K562 (cell line): ENCODE measurements around the gene ELMO3. TPM values are rescaled to one million over a fixed set of nuclear protein-coding genes. Genes with fewer than 3 reads are reported as not detected.

Experiments used
- CREM ChIP-seq: IDR thresholded peaks from 2 replicates; pipeline ENCODE4 v1.6.1; 2014; ENCODE audit warnings: antibody characterized with exemption, low read depth
- ESRRA ChIP-seq: fragments of 450-650 bp; IDR thresholded peaks from 2 replicates; pipeline ENCODE4 v1.6.1; 2014; ENCODE audit warnings: low read depth, mild to moderate bottlenecking, moderate library complexity, borderline replicate concordance
- ETV1 ChIP-seq: fragments of 450-650 bp; conservative IDR thresholded peaks from 2 replicates; pipeline ENCODE4 v1.6.1; 2016; ENCODE audit warnings: missing genetic modification characterization, control low read depth, low read depth, missing compliant biosample characterization
- GATA2 ChIP-seq: sonication (generic); formaldehyde crosslinking; IDR thresholded peaks from 2 replicates; pipeline ENCODE4 v1.4.0; 2020; ENCODE audit warnings: mild to moderate bottlenecking, missing genetic modification reagents
- LEF1 ChIP-seq: fragments of 450-650 bp; IDR thresholded peaks from 2 replicates; pipeline ENCODE4 v1.6.1; 2016; ENCODE audit warnings: mild to moderate bottlenecking
- MYNN ChIP-seq, 2 experiments: sonication (generic); formaldehyde crosslinking in 1 of 2; IDR thresholded peaks; 2 replicates each; pipeline versions ENCODE4 v1.5.0 to v1.6.1; 2016 to 2020; ENCODE audit warnings: antibody characterized with exemption in 1 of 2, missing genetic modification reagents in 1 of 2
- NCOA6 ChIP-seq: fragments of 450-650 bp; IDR thresholded peaks from 2 replicates; pipeline ENCODE4 v1.6.1; 2017; ENCODE audit warnings: mild to moderate bottlenecking
- POLR3A ChIP-seq: IDR thresholded peaks from 2 replicates; pipeline ENCODE4 v1.6.1; 2011; ENCODE audit warnings: borderline replicate concordance, mild to moderate bottlenecking, moderate library complexity; ENCODE audit not compliant: insufficient read length, insufficient read depth; ENCODE audit errors: extremely low read depth
- SMARCA4 ChIP-seq: fragments of 450-650 bp; IDR thresholded peaks from 2 replicates; pipeline ENCODE4 v1.6.1; 2016
- SRSF3 ChIP-seq: fragments of 200-400 bp; formaldehyde crosslinking; IDR thresholded peaks from 2 replicates; pipeline ENCODE4 v1.6.1; 2016; ENCODE audit warnings: mild to moderate bottlenecking, low read length, moderate library complexity; ENCODE audit not compliant: insufficient read depth
- TCFL5 ChIP-seq: fragments of 250-450 bp; sonication (Bioruptor Pico); conservative IDR thresholded peaks from 2 replicates; pipeline ENCODE4 v1.6.1; 2021; ENCODE audit warnings: mild to moderate bottlenecking, moderate library complexity, matching md5 sums
- ZBTB17 ChIP-seq: fragments of 450-650 bp; formaldehyde crosslinking; IDR thresholded peaks from 2 replicates; pipeline ENCODE4 v1.4.0; 2020; ENCODE audit warnings: mild to moderate bottlenecking
- ZFPM2 ChIP-seq: fragments of 250-450 bp; sonication (Bioruptor Pico); IDR thresholded peaks from 2 replicates; pipeline ENCODE4 v1.5.1; 2022; ENCODE audit warnings: mild to moderate bottlenecking
- ZNF586 ChIP-seq: fragments of 450-650 bp; formaldehyde crosslinking; conservative IDR thresholded peaks from 2 replicates; pipeline ENCODE4 v1.4.0; 2020; ENCODE audit warnings: mild to moderate bottlenecking, moderate library complexity
- ZNF696 ChIP-seq: fragments of 250-450 bp; sonication (Bioruptor Pico); conservative IDR thresholded peaks from 2 replicates; pipeline ENCODE4 v1.4.0; 2020; ENCODE audit warnings: mild to moderate bottlenecking, moderate library complexity
- ZNF699 ChIP-seq: fragments of 250-450 bp; sonication (Bioruptor Pico); IDR thresholded peaks from 2 replicates; pipeline ENCODE4 v1.8.0; 2021; ENCODE audit warnings: mild to moderate bottlenecking, moderate library complexity; ENCODE audit not compliant: insufficient replicate concordance
- ZNF77 ChIP-seq: fragments of 250-450 bp; sonication (Bioruptor Pico); IDR thresholded peaks from 2 replicates; pipeline ENCODE4 v1.5.0; 2020
- ZNF79 ChIP-seq: fragments of 250-450 bp; sonication (Bioruptor Pico); IDR thresholded peaks from 2 replicates; pipeline ENCODE4 v1.4.0; 2020; ENCODE audit warnings: low read depth, mild to moderate bottlenecking, moderate library complexity
- ZNF830 ChIP-seq: fragments of 250-450 bp; sonication (Bioruptor Pico); IDR thresholded peaks from 2 replicates; pipeline ENCODE4 v1.5.0; 2021; ENCODE audit warnings: mild to moderate bottlenecking
- polyA plus RNA-seq, 8 experiments: library from polyadenylated mRNA; depleted of rRNA in 4 of 8; stranded (reverse) in 5 of 8; unstranded in 3 of 8; fragments of >200 nt; fragmentation: Nextera tagmentation in 2 of 8; fragmentation: Illumina TruSeq in 1 of 8; extraction: Ambion mirVana in 2 of 8; extraction: Trizol in 1 of 8; gene quantifications; 2 replicates each; pipeline versions ENCODE4 v1.2.1 to v1.2.3, GENCODE V29; 2011 to 2014; ENCODE audit warnings: inconsistent platforms in 1 of 8, missing spikeins in 1 of 8
- total RNA-seq, 7 experiments: library from RNA; depleted of rRNA in 6 of 7; stranded (reverse); fragments of >200 nt in 6 of 7; fragmentation: Illumina TruSeq in 2 of 7; extraction: Trizol in 2 of 7; gene quantifications; 2 replicates each; pipeline versions ENCODE4 v1.2.1 to v1.2.3, GENCODE V29; 2011 to 2021; ENCODE audit warnings: low replicate concordance in 1 of 7
- TF ChIP-seq, protein P1 (sequence below): fragments of 450-650 bp; formaldehyde crosslinking; IDR thresholded peaks from 2 replicates; pipeline ENCODE4 v1.4.0; 2020; ENCODE audit warnings: mild to moderate bottlenecking, moderate library complexity
- TF ChIP-seq, protein P2 (sequence below), 2 experiments: fragments of 450-650 bp; IDR thresholded peaks; 2 replicates each; pipeline ENCODE4 v1.6.1; 2016
- TF ChIP-seq, protein P3 (sequence below): sonication (generic); formaldehyde crosslinking; IDR thresholded peaks from 2 replicates; pipeline ENCODE4 v1.8.0; 2022; ENCODE audit warnings: mild to moderate bottlenecking, missing genetic modification reagents
- TF ChIP-seq, protein P4 (sequence below): fragments of 250-450 bp; sonication (Bioruptor Pico); IDR thresholded peaks from 2 replicates; pipeline ENCODE4 v1.4.0; 2020; ENCODE audit warnings: mild to moderate bottlenecking

Gene ELMO3
- total and polyA plus RNA-seq, 9 of the 15 experiments (the other 6 are each of a cell fraction or from before 2014, with no cell fraction given): 0.04 to 5.1 (median 1.5) TPM

DNA sequence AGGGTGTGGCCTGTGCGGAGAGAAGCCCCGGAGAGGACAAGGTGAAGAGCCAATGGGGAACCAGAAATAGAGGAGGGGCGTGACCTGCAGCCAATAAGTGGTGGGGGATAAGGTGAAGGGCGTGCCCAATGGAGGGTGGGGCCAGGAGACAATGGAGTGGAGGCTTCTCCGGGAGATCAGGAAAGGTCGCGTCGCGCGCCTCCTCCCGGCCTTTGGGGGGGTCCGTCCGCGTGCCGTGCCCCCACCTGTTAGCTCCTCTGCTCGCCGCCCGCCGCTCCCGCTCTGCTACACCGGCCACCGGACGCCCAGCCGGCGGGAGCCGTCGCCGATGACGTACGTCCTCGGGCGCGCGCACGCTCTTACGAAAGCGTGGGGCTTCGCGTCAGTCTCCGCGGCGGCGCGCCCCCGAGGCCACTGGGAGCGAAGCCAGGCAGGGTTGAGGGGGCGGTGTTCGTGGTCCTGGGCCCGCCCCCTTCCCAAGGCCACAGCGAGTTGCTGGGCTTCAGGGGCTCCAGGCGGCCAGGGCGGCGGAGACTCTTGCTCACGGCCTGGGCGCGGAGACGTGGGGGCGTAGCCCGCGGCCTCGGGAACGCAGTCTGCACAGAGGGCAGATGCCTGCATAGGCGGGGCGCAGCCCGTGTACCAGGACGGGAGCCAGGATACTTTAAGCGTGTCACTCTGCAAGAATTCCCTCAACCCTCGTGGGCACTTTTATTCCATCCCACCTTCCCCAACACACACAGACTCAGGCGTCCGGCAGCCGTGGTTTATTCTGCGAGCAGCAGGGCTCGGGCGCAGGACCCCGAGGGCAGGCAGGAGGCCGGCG lies 15.1 kb upstream of the ELMO3 start, which contains the start of gene MATCAP1 (continued):
- TF ChIP-seq GATA2 (no peak), POLR3A (no peak), ZFPM2 (CRISPR knock-in tag) (no peak), SMARCA4 (no peak), ZNF77 (no peak), NCOA6 (peak; percentile 66; the same call in 1 of the 2 replicates), ETV1 (tag) (no peak), TCFL5 (no peak), ZNF699 (no peak), SRSF3 (no peak), ZBTB17 (CRISPR knock-in tag) (no peak; the same call in 1 of the 2 replicates), LEF1 (no peak), MYNN (IDR thresholded peaks at IDR 0.05) (no peak; the same call in 1 of the 2 replicates), MYNN (CRISPR knock-in tag; IDR thresholded peaks at IDR 0.05) (no peak), ZNF696 (CRISPR knock-in tag) (no peak), ZNF586 (no peak), ESRRA (0 out of 2 replicates have a peak, but pooled peaks have one; percentile 9), CREM (peak; percentile 96), ZNF830 (no peak), ZNF79 (CRISPR knock-in tag) (no peak)
- TF ChIP-seq, protein P1, sequence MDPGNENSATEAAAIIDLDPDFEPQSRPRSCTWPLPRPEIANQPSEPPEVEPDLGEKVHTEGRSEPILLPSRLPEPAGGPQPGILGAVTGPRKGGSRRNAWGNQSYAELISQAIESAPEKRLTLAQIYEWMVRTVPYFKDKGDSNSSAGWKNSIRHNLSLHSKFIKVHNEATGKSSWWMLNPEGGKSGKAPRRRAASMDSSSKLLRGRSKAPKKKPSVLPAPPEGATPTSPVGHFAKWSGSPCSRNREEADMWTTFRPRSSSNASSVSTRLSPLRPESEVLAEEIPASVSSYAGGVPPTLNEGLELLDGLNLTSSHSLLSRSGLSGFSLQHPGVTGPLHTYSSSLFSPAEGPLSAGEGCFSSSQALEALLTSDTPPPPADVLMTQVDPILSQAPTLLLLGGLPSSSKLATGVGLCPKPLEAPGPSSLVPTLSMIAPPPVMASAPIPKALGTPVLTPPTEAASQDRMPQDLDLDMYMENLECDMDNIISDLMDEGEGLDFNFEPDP (CRISPR knock-in tag): no peak
- TF ChIP-seq, protein P2, sequence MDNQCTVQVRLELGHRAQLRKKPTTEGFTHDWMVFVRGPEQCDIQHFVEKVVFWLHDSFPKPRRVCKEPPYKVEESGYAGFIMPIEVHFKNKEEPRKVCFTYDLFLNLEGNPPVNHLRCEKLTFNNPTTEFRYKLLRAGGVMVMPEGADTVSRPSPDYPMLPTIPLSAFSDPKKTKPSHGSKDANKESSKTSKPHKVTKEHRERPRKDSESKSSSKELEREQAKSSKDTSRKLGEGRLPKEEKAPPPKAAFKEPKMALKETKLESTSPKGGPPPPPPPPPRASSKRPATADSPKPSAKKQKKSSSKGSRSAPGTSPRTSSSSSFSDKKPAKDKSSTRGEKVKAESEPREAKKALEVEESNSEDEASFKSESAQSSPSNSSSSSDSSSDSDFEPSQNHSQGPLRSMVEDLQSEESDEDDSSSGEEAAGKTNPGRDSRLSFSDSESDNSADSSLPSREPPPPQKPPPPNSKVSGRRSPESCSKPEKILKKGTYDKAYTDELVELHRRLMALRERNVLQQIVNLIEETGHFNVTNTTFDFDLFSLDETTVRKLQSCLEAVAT (IDR thresholded peaks at IDR 0.05): peak in 1 of 2 experiments; percentile 91; a peak in 1 of 4 replicates
- TF ChIP-seq, protein P3, sequence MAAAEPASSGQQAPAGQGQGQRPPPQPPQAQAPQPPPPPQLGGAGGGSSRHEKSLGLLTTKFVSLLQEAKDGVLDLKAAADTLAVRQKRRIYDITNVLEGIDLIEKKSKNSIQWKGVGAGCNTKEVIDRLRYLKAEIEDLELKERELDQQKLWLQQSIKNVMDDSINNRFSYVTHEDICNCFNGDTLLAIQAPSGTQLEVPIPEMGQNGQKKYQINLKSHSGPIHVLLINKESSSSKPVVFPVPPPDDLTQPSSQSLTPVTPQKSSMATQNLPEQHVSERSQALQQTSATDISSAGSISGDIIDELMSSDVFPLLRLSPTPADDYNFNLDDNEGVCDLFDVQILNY (CRISPR knock-in tag): no peak
- TF ChIP-seq, protein P4, sequence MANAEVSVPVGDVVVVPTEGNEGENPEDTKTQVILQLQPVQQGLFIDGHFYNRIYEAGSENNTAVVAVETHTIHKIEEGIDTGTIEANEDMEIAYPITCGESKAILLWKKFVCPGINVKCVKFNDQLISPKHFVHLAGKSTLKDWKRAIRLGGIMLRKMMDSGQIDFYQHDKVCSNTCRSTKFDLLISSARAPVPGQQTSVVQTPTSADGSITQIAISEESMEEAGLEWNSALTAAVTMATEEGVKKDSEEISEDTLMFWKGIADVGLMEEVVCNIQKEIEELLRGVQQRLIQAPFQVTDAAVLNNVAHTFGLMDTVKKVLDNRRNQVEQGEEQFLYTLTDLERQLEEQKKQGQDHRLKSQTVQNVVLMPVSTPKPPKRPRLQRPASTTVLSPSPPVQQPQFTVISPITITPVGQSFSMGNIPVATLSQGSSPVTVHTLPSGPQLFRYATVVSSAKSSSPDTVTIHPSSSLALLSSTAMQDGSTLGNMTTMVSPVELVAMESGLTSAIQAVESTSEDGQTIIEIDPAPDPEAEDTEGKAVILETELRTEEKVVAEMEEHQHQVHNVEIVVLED (CRISPR knock-in tag): peak; percentile 96
